GM18508 (cell line): ENCODE data around the gene IPPK.
"Not testable (repeated sequence)": the region's sequence is repeated elsewhere in the genome, so short reads cannot be mapped to it uniquely, and the experiment has no call there.

Experiments used
- ATAC-seq: cut with Tn5 transposase; IDR thresholded peaks from one replicate; pipeline ENCODE4 v1.9.1; 2021; ENCODE audit warnings: moderate number of reproducible peaks; ENCODE audit not compliant: insufficient read depth, unreplicated experiment

IPPK gene

DNA sequence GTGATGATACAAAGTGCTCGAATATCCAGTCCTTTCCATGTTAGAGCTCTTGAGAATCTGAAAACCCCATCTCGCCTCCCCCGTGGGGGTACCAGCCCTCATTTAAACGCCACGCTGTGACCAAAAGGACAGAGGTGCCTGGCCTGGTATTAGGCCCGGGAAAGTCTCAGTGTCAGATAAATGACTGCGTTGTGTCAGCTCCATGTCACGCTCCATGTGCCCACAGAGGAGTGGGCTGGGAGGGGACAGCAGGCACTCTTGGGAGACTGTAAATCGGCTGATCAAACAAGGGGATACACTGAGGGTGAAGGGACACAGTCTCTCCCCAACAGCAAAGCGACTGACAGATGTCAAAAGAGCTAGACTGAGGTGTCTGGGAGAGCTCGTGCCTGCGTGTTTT is 68.5 kb downstream of the IPPK start:
- ATAC-seq = no peak

DNA sequence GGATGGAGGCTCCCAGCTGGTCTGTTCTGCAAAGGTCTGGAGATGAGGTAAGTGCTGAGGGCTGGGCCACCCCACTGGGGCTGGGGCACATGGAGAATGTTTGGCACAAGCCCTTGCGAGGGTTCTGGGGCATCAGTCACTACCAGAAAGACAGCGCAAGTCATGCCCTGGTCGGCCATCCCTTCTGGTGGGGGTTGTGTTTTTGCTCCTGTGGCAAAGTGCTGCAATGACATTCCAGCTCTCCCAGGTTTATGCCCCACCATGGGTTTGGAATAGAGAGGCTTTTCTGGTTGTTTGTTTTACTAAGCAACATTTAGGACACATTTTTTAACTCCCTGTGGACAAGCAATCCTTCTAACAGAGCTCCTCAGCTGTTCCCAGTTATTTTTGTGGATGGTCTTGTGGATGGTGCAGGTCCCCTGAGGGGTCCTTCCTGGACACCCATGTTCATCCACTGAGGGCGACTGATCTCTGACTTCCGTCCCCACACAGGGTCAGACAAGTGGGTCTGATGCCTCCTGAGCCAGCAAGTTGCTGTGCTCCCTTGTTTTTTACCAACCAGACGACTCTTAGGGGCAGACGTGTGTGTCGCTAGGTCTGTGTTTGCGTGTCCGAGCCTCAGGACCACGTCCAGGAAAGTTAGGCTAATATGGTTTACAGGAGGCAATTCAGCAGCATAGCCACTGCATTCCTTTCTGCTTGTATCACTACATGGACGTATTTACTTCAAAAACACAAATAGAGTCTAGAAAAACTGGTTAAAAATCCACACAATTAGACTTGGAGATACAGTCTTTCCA is 69.3 kb downstream of the IPPK start:
- no peak for ATAC-seq

DNA sequence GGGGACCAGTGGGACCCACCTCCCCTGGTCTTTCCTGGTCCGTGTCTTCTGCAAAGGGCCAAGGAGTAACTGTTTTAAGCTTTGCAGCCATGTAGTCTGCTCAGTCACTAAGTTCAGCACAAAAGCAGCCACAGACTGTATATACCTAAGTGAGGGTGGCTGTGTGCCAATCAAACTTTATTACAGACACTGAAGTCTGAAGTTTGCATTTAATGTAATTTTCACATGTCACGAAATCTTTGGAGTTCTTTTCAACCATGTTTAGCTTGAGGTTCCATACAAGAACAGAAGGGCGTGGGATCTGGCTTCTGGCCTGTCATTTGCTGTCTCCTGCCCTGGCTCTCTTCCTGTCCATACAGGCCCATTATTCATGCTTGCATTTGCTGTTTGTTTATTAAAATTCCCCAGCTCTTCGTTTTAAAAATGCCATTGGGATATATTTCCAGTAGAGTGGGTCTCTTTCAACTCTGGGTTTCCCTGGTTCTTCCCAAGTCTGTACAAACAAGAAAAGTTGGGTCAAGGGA is 69.9 kb downstream of the IPPK start:
- ATAC-seq = no peak

DNA sequence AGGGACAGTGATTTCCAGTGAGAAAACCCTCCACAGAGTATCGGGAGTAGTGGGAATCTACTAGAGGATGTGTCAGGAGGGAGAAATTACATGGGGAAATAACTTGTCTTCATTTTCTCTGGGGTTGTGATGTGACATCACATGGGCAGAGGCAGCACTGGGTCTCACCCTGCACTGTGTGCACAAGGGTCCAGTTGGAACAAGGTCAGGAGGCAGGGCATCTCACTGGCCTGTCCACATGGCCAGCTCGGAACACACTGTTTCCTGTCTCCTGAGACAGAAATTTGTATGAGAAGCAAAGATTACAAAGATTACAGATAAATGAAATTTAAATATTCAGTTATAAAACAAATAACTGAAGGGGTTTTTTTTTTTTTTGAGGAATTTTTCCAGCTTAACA is 71.5 kb downstream of the IPPK start:
- ATAC-seq = no peak

DNA sequence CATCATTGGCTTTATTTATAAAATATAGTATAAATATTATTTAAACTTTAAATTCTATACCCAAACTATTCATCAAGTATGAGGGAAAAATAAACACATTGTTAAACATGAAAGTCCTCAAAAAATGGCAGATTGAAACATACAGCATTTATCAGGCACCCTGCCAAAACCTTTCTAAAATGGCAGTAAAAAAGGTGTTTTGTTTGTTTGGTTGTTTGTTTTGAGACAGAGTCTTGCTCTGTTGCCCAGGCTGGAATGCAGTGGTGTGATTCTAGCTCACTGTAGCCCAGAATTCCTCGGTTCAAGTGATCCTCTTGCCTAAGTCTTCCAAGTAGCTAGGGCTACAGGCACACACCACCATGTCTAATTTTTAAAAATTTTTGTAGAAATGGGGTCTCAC is 74.0 kb downstream of the IPPK start:
- ATAC-seq = no peak

DNA sequence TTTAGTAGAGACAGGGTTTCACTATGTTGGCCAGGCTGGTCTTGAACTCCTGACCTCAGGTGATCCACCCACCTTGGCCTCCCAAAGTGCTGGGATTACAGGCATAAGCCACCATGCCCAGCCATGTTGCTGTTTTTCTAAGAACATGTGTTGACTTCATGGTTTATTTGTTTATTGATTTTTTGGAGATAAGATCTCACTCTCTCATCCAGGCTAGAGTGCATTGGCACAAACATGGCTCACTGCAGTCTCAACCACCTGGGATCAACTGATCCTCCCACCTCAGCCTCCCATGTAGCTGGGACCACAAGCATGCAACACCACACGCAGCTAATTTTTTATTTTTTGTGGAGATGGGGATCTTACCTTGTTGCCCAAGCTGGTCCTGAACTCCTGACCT is 74.9 kb downstream of the IPPK start:
- not testable (repeated sequence) for ATAC-seq

DNA sequence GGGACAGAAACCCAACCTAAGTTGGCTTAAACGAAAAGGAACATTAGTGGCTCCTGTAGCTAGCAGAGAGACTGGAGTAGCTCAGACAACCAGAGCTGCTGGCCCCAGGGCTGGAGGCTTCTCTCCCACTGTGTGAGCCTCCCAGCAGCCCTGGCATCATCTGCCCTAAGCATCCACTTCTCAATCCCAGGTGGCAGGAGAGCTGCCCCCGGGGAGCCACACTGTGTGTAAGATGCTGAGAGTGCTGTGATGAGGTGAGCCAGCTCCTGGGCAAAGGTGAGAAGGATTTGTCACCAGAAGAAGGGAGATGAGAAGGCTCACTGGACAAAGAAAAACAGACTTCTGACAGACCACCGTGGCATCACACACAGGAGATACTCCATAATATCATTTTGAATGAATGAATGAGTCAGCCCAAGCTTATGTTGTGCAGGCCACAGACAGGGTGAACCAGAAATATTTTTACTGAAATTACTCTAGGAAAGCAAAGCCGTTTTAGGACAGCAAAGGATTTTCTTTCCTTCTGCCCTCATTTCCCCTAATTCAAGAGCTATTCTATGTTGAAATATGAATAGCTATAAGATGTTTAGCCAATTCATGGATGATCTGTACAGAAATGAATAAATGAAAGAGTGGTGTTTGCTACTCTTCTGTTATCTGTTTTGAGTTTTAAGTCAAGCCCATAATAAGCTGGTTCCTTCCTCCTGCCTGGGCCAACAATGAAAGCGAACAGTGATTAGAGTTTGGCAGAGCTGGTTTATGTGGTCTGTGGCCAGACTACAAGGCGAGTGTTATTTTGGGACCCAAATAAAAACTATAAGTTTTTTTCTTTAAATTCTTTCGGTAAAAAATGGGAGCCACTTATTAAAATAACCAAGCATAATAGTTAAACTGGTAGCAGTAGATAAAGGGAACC is 76.7 kb downstream of the IPPK start:
- ATAC-seq = no peak

DNA sequence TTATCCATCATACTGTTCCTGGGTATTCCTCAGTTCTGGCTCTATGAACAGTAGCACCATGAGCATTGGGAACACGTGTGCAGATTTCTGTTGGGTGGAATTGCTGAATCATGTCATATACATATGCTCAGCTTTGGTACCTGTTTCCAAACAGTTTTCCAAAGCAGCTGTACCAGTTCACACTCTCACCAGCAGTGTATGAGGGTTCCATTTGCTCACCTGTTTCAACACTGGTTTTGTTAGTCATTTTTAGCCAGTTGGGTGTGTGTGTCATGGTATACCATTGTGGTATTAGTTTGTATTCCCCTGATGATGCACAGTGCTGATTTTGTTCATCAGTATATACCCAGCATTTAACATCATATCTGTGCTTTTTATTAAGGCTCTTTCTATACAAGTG is 77.4 kb downstream of the IPPK start:
- no peak for ATAC-seq

DNA sequence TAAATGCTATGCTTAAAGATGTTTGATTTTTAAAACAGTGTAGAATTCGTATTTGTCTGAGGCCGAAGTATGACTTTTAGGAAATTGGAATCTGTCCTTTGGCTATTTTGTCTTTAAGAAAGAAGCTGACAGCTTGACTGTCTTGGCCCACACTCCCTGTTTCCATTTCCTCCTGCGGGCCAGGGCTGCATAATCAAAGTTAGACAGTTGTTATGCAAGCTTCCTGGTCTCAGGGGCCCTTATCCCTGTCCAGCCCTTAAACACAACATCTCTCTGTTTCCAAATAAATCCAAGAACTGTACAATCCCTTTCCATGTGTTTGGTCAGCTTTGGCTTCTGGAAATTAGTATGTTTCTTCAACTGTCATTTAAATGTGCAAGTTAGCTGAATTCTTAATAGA is 79.6 kb downstream of the IPPK start:
- ATAC-seq = no peak

DNA sequence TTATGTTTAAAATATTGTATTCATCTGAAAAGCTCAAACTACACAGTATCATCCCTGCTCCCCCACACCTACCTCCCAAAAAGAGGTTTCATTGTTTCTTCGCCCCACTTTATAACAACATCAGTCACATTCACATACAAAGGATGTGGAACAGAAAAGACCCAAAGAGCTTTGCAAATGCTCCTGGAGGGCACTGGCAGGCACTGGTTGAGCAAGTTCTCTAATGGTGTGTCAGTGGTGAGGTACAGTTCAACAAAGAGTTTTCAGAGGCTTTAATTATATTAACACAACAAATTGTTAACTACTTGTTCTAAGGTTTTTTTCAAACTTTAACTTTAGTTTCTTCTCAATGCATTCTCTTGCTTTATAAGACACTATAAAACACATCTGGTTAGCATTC is 80.0 kb downstream of the IPPK start:
- ATAC-seq = no peak

DNA sequence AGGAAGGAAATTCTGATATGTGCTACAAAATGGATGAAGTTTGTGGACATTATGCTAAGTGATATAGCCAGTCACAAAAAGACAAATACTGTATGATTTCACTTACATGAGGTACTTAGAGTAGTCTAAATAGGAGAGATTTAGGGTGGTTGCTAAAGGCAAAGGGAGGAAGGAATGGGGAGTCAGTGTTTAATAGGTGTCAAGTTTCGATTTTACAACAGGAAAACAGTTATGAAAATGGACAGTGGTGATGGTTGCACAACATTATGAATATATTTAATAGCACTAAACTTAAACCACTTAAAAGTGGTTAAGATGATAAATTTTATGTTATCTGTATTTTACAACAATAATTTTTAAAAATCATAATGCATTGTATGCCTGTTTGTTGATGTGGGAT is 93.8 kb downstream of the IPPK start:
- no peak for ATAC-seq

DNA sequence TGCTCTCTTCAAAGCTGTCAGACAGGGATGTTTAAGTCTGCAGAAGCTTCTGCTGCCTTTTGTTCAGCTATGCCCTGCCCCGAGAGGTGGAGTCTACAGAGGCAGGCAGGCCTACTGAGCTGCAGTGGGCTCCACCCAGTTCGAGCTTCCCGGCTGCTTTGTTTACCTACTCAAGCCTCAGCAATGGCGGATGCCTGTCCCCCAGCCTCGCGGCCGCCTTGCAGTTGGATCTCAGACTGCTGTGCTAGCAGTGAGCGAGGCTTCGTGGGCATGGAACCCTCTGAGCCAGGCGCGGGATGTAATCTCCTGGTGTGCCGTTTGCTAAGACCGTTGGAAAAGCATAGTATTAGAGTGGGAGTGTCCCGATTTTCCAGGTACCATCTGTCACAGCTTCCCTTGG is 96.3 kb downstream of the IPPK start:
- ATAC-seq = not testable (repeated sequence)

DNA sequence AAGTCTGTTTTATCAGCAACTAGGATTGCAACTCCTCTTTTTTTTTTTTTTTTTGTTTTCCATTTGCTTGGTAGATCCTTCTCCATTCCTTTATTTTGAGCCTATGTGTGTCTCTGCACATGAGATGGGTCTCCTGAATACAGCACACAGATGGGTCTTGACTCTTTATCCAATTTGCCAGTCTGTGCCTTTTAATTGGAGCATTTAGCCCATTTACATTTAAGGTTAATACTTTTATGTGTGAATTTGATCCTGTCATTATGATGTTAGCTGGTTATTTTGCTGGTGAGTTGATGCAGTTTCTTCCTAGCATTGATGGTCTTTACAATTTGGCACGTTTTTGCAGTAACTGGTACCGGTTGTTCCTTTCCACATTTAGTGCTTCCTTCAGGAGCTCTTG is 98.1 kb downstream of the IPPK start:
- ATAC-seq = not testable (repeated sequence)

DNA sequence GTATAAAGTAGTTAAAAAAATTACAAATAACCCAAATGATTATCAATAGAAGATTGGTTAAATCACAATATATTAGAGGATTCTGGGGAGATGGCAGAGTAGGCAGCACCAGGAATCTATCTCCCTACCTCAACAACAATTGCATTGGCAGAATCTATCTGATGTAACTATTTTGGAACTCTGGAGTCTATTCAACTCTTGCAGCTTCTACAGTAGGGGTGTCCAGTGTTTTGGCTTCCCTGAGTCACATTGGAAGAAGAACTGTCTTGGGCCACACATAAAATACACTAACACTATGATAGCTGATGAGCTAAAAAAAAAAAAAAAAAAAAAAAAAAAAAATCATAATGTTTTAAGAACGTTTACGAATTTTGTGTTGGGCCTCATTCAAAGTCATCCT is 104.9 kb downstream of the IPPK start:
- ATAC-seq = no peak

DNA sequence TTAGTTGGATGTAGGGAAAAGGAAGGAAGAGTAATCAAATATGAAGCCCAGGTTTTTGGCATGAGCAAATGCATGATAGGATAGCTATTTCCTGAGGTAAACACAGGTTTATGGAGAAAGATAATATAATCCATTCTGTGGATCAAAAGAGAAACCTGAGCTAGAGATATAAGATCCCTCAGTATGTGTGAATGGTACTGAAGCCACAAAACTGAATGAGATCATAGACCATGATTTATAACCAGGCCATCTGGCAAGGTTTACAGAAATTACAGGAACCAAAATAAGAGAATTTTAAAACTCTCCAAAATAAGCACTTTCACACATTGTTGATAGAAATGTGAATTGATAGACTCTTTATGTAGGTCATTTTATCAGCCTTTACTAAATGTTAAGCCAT is 105.4 kb downstream of the IPPK start:
- no peak for ATAC-seq
